Stomach (tissue), 4 donors: ENCODE data around the gene POU1F1.

Source experiments
- CTCF ChIP-seq, 7 experiments: fragments of 450-650 bp in 4 of 7; fragments of 200-600 bp in 3 of 7; sonication (generic) in 3 of 7; IDR thresholded peaks; one replicate each; pipeline ENCODE4 v1.5.1; 2016 to 2019; ENCODE audit warnings: antibody characterized with exemption in 7 of 7, control low read depth in 2 of 7, mild to moderate bottlenecking in 1 of 7
- POLR2A ChIP-seq, 4 donors: fragments of 450-650 bp; IDR thresholded peaks; one replicate each; pipeline ENCODE4 v1.6.1; 2016; ENCODE audit warnings: antibody characterized with exemption in 4 of 4, control low read depth in 2 of 4, mild to moderate bottlenecking in 1 of 4, moderate library complexity in 1 of 4
- POLR2AphosphoS5 ChIP-seq, 3 donors: sonication (generic); formaldehyde crosslinking; IDR thresholded peaks; one replicate each; pipeline ENCODE4 v1.6.1; 2016; ENCODE audit warnings: antibody characterized with exemption in 3 of 3

- no peak for TF ChIP-seq CTCF (IDR thresholded peaks at IDR 0.05)
- TF ChIP-seq POLR2AphosphoS5 (IDR thresholded peaks at IDR 0.05), result no peak
- no peak for TF ChIP-seq POLR2A (IDR thresholded peaks at IDR 0.05)
Observed at GRCh38 chr3:87228316-87228715, 48.1 kb downstream of the POU1F1 start.
